DOHH2 (cell line): ENCODE results near the gene AP1S3.

Experiments
- H3F3A ChIP-seq: fragments of 200-600 bp; sonication (generic), shearing (Covaris generic); 2 replicates; pipeline ENCODE4 v1.6.0; 2016; ENCODE audit warnings: antibody characterized with exemption, mild to moderate bottlenecking; ENCODE audit not compliant: control insufficient read depth, insufficient read depth
- H3K27ac ChIP-seq: fragments of 200-600 bp; sonication (generic); 2 replicates; pipeline ENCODE4 v1.5.1; 2014; ENCODE audit warnings: low read depth, mild to moderate bottlenecking, low read length, moderate library complexity
- H3K27me3 ChIP-seq: fragments of 200-600 bp; sonication (generic); 2 replicates; pipeline ENCODE4 v1.6.1; 2014; ENCODE audit warnings: mild to moderate bottlenecking, low read length, mixed read lengths; ENCODE audit not compliant: control insufficient read depth
- H3K36me3 ChIP-seq: fragments of 200-600 bp; sonication (generic); 2 replicates; pipeline ENCODE4 v1.6.1; 2014; ENCODE audit warnings: mild to moderate bottlenecking, low read length, moderate library complexity, mixed read lengths; ENCODE audit not compliant: control insufficient read depth
- H3K4me1 ChIP-seq: fragments of 200-600 bp; sonication (generic); 2 replicates; pipeline ENCODE4 v1.6.1; 2014; ENCODE audit warnings: mild to moderate bottlenecking, low read length, mixed read lengths; ENCODE audit not compliant: control insufficient read depth
- H3K4me2 ChIP-seq: fragments of 200-600 bp; sonication (generic); 2 replicates; pipeline ENCODE4 v1.6.0; 2014; ENCODE audit warnings: mild to moderate bottlenecking, low read length, moderate library complexity
- H3K4me3 ChIP-seq: fragments of 200-600 bp; sonication (generic); 2 replicates; pipeline ENCODE4 v1.5.1; 2014; ENCODE audit warnings: mild to moderate bottlenecking, low read length, mixed read lengths
- H3K79me2 ChIP-seq: fragments of 200-600 bp; sonication (generic); 2 replicates; pipeline ENCODE4 v1.6.1; 2014; ENCODE audit warnings: mild to moderate bottlenecking, low read length, mixed read lengths; ENCODE audit not compliant: control insufficient read depth
- H3K9me2 ChIP-seq: fragments of 200-600 bp; sonication (generic); replicated peaks from 2 replicates; pipeline ENCODE4 v1.6.1; 2014; ENCODE audit warnings: mild to moderate bottlenecking, low read length, mixed read lengths; ENCODE audit not compliant: control insufficient read depth
- H3K9me3 ChIP-seq: fragments of 200-600 bp; sonication (generic); 2 replicates; pipeline ENCODE4 v1.6.1; 2014; ENCODE audit warnings: antibody characterized with exemption, low read length, mixed read lengths; ENCODE audit not compliant: control insufficient read depth, insufficient read depth
- H4K20me1 ChIP-seq: fragments of 200-600 bp; sonication (generic); 2 replicates; pipeline ENCODE4 v1.6.0; 2014; ENCODE audit warnings: low read depth, mild to moderate bottlenecking, antibody characterized with exemption, low read length, moderate library complexity; ENCODE audit not compliant: control insufficient read depth, insufficient read depth
- EZH2phosphoT487 ChIP-seq: fragments of 200-600 bp; sonication (generic); IDR thresholded peaks from 2 replicates; pipeline ENCODE4 v1.6.1; 2017; ENCODE audit warnings: borderline replicate concordance, mild to moderate bottlenecking, antibody characterized with exemption, low read length, moderate library complexity, mixed read lengths
- TF ChIP-seq, protein P1 (sequence below): fragments of 200-600 bp; sonication (generic); IDR thresholded peaks from one replicate; pipeline ENCODE4 v1.5.1; 2014; ENCODE audit warnings: antibody characterized with exemption, mild to moderate bottlenecking, low read depth, low read length; ENCODE audit not compliant: poor library complexity, severe bottlenecking

Gene AP1S3

DNA sequence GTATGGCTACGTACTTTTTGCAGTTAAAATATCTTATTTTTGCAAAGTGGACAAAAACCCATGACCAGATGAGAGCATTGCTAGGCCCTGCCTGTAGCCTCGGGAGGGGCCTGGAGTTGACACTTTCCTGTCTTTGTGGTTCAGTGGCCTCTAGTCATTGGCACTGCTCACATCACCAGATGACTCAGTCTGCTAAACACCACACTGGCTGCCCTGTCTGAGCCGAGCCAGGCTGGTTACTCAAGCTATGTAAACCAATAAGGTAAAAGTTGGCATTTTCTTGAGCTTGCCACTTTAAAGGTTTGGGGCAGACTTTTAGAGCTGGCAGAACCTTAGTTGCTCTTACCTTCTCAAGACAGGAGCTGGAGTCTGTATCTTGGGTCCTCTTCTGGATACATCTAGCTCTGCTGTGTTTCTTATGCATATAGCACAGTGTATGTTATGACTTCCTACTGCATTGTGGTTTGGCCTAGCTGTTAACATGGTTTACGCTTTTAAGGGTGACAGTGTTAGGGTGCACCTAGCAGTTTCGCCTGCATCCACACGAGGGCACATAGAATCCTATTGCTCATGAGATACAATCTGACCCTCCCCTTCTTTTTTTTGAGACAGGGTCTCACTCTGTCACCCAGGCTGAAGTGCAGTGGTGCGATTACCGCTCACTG is 76.4 kb downstream of the AP1S3 start:
- Histone ChIP-seq H3K27ac (no peak overlapping the region), H3K79me2 (no peaks in the 10 kb centered on the region), H3K4me2 (no peak overlapping the region), H3K36me3 (no peaks in the 10 kb centered on the region), H3K9me2 (no peaks in the 10 kb centered on the region), H4K20me1 (no peaks in the 10 kb centered on the region), H3K4me1 (no peaks in the 10 kb centered on the region), H3K9me3 (no peaks in the 10 kb centered on the region), H3F3A (no peaks in the 10 kb centered on the region), H3K4me3 (no peak overlapping the region), H3K27me3 (no peaks in the 10 kb centered on the region)
- TF ChIP-seq, protein P1, sequence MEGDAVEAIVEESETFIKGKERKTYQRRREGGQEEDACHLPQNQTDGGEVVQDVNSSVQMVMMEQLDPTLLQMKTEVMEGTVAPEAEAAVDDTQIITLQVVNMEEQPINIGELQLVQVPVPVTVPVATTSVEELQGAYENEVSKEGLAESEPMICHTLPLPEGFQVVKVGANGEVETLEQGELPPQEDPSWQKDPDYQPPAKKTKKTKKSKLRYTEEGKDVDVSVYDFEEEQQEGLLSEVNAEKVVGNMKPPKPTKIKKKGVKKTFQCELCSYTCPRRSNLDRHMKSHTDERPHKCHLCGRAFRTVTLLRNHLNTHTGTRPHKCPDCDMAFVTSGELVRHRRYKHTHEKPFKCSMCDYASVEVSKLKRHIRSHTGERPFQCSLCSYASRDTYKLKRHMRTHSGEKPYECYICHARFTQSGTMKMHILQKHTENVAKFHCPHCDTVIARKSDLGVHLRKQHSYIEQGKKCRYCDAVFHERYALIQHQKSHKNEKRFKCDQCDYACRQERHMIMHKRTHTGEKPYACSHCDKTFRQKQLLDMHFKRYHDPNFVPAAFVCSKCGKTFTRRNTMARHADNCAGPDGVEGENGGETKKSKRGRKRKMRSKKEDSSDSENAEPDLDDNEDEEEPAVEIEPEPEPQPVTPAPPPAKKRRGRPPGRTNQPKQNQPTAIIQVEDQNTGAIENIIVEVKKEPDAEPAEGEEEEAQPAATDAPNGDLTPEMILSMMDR = no peak
- no peak for TF ChIP-seq EZH2phosphoT487

DNA sequence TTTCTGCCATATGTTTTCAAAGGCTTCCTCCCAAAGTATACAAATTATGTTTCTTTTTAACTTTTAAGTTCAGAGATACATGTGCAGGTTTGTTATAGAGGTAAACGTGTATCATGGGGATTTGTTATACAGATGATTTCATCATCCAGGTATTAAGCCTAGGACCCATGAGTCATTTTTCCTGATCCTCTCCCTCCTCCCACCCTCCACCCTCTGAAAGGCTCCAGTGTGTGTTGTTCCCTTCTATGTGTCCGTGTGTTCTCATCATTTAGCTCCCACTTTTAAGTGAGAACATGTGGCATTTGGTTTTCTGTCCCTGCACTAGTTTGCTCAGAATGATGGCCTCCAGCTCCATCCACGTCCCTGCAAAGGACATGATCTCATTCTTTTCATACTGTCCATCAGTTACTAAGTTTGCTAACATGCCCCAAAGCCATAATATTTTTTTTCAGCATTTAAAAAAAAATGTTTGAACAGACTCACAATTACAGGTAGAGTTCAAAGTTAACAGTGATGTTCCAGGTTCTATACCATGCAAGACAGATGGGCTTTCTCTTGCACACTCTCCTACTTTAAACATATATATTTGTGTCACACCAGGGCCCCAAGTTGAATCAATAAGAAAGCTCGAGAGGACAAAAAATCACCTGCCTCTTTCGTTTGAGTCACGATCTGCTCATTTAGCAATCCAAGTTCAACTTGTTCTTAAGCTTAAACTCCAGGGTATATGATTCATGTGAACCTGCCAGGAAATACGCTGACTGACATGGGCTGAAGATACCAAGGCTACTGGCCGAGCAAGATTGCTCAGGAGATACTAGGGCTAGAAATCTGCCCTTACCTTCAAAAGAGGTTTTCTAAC is 77.6 kb downstream of the AP1S3 start:
- H3K36me3 ChIP-seq = no peaks in the 10 kb centered on the region
- TF ChIP-seq, protein P1 = no peak
- no peak for TF ChIP-seq EZH2phosphoT487
- no peaks in the 10 kb centered on the region for H3K79me2 ChIP-seq
- H3K4me3 ChIP-seq = no peak overlapping the region
- H3K4me1 ChIP-seq = no peaks in the 10 kb centered on the region
- no peaks in the 10 kb centered on the region for H3K9me2 ChIP-seq
- no peaks in the 10 kb centered on the region for H4K20me1 ChIP-seq
- H3K27ac ChIP-seq = no peak overlapping the region
- no peaks in the 10 kb centered on the region for H3K27me3 ChIP-seq
- no peaks in the 10 kb centered on the region for H3F3A ChIP-seq
- no peak overlapping the region for H3K4me2 ChIP-seq
- H3K9me3 ChIP-seq = no peaks in the 10 kb centered on the region

DNA sequence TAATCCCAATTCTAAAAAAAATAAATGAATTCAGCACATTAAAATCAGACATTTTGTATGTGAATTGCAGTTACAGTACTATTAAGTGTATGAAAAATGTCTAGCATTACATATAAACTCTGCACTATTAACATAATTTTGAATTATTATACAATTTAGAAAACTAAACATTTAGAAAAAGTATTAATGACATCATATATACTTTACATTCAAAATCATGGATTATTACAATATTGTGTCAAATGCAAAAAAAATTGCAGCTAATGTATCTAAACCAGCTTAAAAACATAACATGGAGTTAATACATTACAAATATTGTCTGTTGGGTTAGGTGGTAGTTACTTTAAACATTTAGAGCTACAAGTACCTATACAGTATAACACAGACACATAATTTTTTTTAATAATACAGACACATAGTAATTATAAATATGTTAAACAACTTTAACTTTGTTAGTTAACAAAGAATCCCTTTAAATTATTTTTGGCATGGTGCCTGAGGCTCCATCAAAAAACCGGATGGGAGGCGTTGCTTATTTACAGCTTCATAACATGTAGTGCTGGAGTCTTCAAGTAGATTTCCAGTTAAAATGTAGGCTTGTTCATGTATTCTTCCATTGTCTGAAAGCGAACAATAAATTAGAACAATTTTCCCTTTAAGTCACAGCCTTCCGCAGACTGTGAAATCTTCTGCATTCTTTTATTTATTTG is 79.1 kb downstream of the AP1S3 start:
- Histone ChIP-seq H3K27ac (no peak overlapping the region), H3K27me3 (no peaks in the 10 kb centered on the region), H3K36me3 (no peaks in the 10 kb centered on the region), H3K4me1 (no peaks in the 10 kb centered on the region), H3K4me2 (no peak overlapping the region), H4K20me1 (no peaks in the 10 kb centered on the region), H3K9me2 (no peaks in the 10 kb centered on the region), H3F3A (no peaks in the 10 kb centered on the region), H3K79me2 (no peaks in the 10 kb centered on the region), H3K4me3 (no peak overlapping the region), H3K9me3 (no peaks in the 10 kb centered on the region)
- TF ChIP-seq, protein P1 = no peak
- no peak for TF ChIP-seq EZH2phosphoT487
